ENCODE measurements around the gene INHA.

INHA gene

DNA sequence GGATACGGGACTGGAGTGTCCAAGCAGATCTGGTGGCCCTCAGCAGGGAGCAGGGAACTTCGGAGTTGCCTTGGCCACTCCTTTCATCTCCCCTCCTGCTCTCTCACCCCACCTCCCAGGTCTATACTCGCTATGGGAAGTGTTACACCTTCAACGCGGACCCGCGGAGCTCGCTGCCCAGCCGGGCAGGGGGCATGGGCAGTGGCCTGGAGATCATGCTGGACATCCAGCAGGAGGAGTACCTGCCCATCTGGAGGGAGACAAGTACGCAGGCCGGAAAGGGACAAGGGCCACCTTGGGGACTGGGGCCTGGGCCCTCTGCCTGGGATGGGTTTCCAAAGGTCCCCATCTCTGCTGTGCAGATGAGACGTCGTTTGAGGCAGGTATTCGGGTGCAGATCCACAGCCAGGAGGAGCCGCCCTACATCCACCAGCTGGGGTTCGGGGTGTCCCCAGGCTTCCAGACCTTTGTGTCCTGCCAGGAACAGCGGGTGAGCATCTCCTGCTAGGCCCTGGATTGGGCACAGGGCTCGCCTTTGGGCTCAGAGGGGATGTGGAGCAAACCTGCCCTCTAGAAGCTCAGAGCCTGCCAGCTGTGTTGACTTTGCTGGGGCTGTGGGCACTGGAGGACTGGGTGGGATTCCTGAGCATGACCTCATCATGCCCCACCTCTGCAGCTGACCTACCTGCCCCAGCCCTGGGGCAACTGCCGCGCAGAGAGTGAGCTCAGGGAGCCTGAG lies 40.3 kb upstream of the INHA start:
- no peak overlapping the region for H3K27ac ChIP-seq (ENCODE audit: poor library complexity, severe bottlenecking)
- no peak overlapping the region for H3K4me3 ChIP-seq (ENCODE audit: severe bottlenecking)
- H3K27me3 ChIP-seq (ENCODE audit: insufficient read depth, poor library complexity, severe bottlenecking), result peaks cover 22% of the 10 kb centered on the region
- no peak for DNase-seq (ENCODE audit: low spot score)
- TF ChIP-seq CTCF (IDR thresholded peaks at IDR 0.05; ENCODE audit: poor library complexity, severe bottlenecking), result no peak
- no peak for ATAC-seq (ENCODE audit: low read depth)
- H3K4me1 ChIP-seq (ENCODE audit: insufficient read depth, poor library complexity, severe bottlenecking), result no peaks in the 10 kb centered on the region
- H3K36me3 ChIP-seq (ENCODE audit: low read depth), result no peaks in the 10 kb centered on the region
- H3K9me3 ChIP-seq (ENCODE audit: severe bottlenecking), result no peaks in the 10 kb centered on the region

- no peak for ATAC-seq (ENCODE audit: low read depth)
- Histone ChIP-seq H3K4me3 (ENCODE audit: severe bottlenecking) (no peak overlapping the region), H3K27me3 (ENCODE audit: insufficient read depth, poor library complexity, severe bottlenecking) (peaks cover 20% of the 10 kb centered on the region), H3K9me3 (ENCODE audit: severe bottlenecking) (no peaks in the 10 kb centered on the region), H3K27ac (ENCODE audit: poor library complexity, severe bottlenecking) (no peak overlapping the region), H3K36me3 (ENCODE audit: low read depth) (no peaks in the 10 kb centered on the region), H3K4me1 (ENCODE audit: insufficient read depth, poor library complexity, severe bottlenecking) (no peaks in the 10 kb centered on the region)
- no peak for DNase-seq (ENCODE audit: low spot score)
- TF ChIP-seq CTCF (IDR thresholded peaks at IDR 0.05; ENCODE audit: poor library complexity, severe bottlenecking), result no peak
These were observed 39.8 kb upstream of the INHA start for GRCh38 chr2:219532378-219532649.

DNA sequence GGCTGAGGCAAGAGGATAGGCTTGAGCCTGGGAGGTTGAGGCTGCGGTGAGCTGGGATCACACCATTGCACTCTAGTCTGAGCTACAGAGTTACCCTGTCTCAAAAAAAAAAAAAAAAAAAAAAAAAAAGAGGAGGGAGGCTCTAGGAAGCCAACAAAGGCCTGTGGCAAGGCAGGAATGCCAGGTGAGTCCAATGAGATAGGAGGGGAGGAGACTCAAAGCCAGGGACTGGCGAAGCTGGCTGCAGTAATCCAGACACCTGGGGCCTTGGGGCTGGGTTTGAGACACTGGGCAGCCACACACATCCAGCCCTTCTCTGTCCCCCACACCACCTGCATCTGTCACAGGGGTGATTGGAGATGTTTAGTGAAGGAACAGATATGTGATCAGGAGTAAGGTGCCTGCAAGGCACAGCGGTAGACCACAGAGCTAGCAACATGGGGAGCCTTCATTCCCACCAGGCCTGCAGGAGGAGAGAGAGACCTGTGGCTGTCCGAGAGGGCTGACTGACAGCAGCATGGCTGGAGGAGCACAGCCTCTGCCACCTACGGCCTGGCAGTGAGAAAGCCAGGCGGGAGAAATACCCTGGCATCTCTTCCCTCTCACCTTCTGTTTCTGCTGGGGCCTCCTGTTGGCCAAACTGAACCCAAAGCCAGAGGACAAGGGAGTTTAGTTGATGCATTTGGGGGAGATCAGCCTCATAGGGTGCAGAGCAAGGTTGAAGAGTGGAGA lies 38.0 kb upstream of the INHA start:
- peaks cover 9% of the 10 kb centered on the region for H3K4me1 ChIP-seq (ENCODE audit: insufficient read depth, poor library complexity, severe bottlenecking)
- H3K27ac ChIP-seq (ENCODE audit: poor library complexity, severe bottlenecking), result no peak overlapping the region
- H3K27me3 ChIP-seq (ENCODE audit: insufficient read depth, poor library complexity, severe bottlenecking), result peaks cover 10% of the 10 kb centered on the region
- no peaks in the 10 kb centered on the region for H3K9me3 ChIP-seq (ENCODE audit: severe bottlenecking)
- H3K4me3 ChIP-seq (ENCODE audit: severe bottlenecking), result no peak overlapping the region
- H3K36me3 ChIP-seq (ENCODE audit: low read depth), result peaks cover 5% of the 10 kb centered on the region; the same call in 1 of the 2 replicates
- ATAC-seq (ENCODE audit: low read depth), result peak; percentile 37; the same call in 2 of the 3 replicates
- no peak for TF ChIP-seq CTCF (IDR thresholded peaks at IDR 0.05; ENCODE audit: poor library complexity, severe bottlenecking)
- no peak for DNase-seq (ENCODE audit: low spot score)

GRCh38 chr2:219536425-219536824 lies 35.7 kb upstream of the INHA start:
- no peak overlapping the region for H3K4me3 ChIP-seq (ENCODE audit: severe bottlenecking)
- TF ChIP-seq CTCF (IDR thresholded peaks at IDR 0.05; ENCODE audit: poor library complexity, severe bottlenecking), result no peak
- peaks cover 9% of the 10 kb centered on the region for H3K4me1 ChIP-seq (ENCODE audit: insufficient read depth, poor library complexity, severe bottlenecking)
- ATAC-seq (ENCODE audit: low read depth), result no peak
- DNase-seq (ENCODE audit: low spot score), result no peak
- no peak overlapping the region for H3K27ac ChIP-seq (ENCODE audit: poor library complexity, severe bottlenecking)
- no peaks in the 10 kb centered on the region for H3K27me3 ChIP-seq (ENCODE audit: insufficient read depth, poor library complexity, severe bottlenecking)
- peaks cover 24% of the 10 kb centered on the region for H3K36me3 ChIP-seq (ENCODE audit: low read depth)
- H3K9me3 ChIP-seq (ENCODE audit: severe bottlenecking), result no peaks in the 10 kb centered on the region

DNA sequence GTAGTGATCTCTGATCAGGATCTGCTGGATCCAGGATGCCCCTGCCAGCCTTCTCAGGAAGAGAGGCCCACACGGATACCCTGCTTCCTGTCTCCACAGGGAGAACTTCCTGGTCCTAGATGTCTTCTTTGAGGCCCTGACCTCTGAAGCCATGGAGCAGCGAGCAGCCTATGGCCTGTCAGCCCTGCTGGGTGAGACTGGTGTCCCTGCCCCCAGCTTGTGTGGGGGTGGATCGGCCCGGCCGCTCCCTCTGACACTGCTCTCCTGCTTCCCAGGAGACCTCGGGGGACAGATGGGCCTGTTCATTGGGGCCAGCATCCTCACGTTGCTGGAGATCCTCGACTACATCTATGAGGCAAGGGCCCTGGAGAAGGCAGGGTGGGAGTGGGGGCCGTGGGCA lies 35.1 kb upstream of the INHA start:
- DNase-seq (ENCODE audit: low spot score) (no peak), ATAC-seq (ENCODE audit: low read depth) (no peak)
- Histone ChIP-seq H3K4me3 (ENCODE audit: severe bottlenecking) (no peak overlapping the region), H3K4me1 (ENCODE audit: insufficient read depth, poor library complexity, severe bottlenecking) (peaks cover 9% of the 10 kb centered on the region), H3K27me3 (ENCODE audit: insufficient read depth, poor library complexity, severe bottlenecking) (no peaks in the 10 kb centered on the region), H3K27ac (ENCODE audit: poor library complexity, severe bottlenecking) (no peak overlapping the region), H3K9me3 (ENCODE audit: severe bottlenecking) (no peaks in the 10 kb centered on the region), H3K36me3 (ENCODE audit: low read depth) (peaks cover 27% of the 10 kb centered on the region)
- TF ChIP-seq CTCF (IDR thresholded peaks at IDR 0.05; ENCODE audit: poor library complexity, severe bottlenecking), result no peak

Data from RWPE2 (cell line).